Tongue (tissue), 2 donors: ENCODE measurements around the gene TTBK2. TPM values are rescaled to one million over a fixed set of nuclear protein-coding genes. Genes with fewer than 3 reads are reported as not detected.
"Not testable (repeated sequence)": the region's sequence is repeated elsewhere in the genome, so short reads cannot be mapped to it uniquely, and the experiment has no call there.

ENCODE experiments used
- DNase-seq: peaks from one replicate; pipeline ENCODE4 v3.0.0-alpha.2; 2015
- total RNA-seq: library from RNA; depleted of rRNA; stranded (reverse); fragments of >200 nt; gene quantifications from one replicate; pipeline ENCODE4 v1.2.3, GENCODE V29; 2014

TTBK2 gene
- total RNA-seq, 1 donor from 2014 or later, result 18.2 TPM

DNA sequence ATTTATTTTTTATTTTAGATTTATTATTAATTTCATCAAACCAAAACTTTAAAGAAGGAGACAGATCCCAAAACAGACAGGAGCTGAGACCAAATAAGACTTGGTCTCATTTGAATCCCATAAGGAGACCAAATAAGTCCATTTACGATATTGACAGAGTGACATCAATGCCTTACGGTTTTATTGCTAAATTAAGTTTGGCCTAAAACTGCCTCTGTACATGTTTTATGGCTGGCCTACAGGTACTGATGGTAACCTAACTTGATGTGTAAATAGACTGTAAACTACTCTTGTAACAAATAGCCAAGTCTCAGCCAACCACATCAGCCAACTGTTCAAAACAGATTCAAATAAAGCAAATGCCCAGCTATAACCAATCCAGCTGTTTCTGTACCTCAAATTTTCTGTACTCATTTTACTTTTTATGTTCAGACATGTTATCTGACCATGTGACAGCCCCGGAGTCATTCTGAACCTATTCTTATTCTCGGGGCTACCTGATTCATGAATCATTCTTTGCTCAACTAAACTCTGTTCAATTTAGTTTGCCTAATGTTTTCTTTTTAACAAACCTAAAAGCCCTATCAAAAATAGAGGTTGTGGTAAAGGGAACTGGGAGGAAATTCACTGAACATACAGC lies 94.2 kb downstream of the TTBK2 start:
- DNase-seq, result no peak

DNA sequence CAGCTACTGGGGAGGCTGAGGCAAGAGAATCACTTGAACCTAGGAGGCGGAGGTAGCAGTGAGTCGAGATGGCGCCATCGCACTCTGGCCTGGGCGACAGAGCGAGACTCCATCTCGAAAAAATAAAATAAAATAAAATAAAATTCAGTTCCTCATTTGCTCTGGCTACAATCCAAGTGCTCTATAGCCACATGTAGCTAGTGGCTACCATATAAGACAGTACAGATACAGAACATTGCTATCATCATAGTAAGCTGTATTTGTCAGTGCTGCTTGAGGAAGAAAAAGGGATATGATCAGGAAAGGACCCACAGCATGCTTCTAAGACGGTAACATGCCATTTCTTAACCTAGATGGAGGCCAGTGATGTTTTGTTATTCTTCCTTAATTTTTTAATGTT lies 95.0 kb downstream of the TTBK2 start:
- no peak for DNase-seq

- no peak for DNase-seq
These were observed 99.8 kb downstream of the TTBK2 start for GRCh38 chr15:42820811-42821210.

DNA sequence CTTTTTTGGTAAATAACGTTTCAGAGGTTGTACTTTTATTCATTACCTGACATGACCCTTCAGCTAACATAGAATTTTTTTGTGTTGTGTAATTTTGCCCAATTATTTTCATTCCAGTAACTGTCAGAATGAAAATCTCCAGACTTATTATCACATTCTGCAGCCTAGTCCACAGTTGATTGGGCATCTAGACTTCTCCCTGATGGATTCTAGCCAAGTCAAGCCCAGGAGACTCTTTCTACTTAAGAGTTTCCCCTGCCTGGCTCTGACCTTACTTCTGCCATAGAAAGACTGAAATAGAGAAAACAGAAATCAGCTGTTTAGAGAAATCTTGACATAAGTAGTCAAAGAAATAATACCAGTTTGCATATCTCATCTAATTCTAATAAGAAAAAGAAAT lies 100.8 kb downstream of the TTBK2 start:
- no peak for DNase-seq

DNA sequence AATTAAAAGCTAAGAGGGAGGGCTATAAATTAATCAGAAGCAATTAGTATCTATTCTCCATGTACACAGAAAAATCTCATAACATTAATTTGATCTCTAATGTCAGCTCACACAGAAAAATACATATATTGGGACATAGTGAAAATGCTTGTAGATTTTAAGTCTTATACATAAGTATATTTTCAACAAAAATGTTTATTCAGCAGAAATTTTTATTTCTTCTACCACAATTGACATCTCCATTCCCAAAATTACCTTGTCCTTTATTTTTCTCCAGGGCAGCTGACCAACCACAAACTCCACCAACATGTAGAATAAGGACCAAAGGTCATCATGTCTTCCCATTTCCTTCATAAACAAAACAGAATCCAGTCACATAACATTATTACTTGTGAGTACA lies 109.1 kb downstream of the TTBK2 start:
- no peak for DNase-seq

DNA sequence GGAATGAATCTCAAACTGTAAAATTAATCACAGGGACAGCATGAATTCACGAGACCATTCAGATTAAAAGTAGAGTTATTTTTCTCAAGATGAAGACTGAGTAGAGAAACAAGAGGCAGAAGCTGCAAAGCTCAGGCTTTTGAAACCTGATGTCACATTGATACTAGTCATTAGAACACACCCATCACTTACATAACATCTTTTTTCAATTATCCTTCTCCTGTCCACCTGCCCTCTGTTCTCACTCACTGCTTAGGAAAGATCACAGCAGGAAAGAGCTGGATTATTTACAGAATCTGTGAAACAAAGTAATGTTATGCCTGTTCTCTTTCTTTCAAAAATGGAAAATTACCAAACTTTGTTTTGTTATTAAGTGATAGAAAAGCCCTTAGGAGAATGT lies 111.7 kb downstream of the TTBK2 start:
- no peak for DNase-seq

DNA sequence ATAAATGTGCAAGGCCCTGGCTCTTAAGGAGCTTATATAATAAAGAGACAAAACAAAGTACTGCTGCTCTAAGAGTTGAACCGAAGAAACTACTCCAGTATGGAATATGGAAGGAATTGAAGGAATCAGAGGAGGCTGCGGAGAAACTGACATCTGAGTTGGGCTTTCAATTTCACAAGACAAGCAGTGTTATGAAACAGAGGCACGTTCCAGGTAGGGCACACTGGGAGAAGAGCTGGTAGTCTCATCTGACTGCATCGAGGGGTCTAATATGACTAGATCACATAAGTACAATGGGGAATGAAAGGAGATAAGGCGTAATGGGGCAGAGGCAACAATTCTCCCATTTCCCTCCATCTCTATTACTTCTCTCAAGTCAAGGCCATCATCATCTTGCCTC lies 115.3 kb downstream of the TTBK2 start:
- DNase-seq, result no peak

DNA sequence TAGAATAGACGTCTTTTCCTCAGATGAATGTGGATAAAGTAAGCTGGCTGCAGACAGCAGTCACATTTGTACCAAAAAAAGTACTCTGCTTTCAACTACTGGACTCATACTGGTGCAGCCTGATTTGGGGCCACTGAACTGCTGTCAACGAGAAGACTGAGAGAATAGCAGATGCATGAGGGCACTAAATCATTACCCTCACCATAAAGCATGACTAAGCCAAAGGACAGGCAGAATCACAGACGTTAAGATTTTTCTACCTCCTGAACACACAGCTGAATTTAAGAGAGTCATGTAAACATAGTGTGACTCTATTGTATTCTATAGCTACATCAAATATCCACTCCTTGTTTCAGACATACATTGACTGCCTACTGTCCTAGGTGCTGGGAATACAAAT lies 115.8 kb downstream of the TTBK2 start:
- no peak for DNase-seq

DNA sequence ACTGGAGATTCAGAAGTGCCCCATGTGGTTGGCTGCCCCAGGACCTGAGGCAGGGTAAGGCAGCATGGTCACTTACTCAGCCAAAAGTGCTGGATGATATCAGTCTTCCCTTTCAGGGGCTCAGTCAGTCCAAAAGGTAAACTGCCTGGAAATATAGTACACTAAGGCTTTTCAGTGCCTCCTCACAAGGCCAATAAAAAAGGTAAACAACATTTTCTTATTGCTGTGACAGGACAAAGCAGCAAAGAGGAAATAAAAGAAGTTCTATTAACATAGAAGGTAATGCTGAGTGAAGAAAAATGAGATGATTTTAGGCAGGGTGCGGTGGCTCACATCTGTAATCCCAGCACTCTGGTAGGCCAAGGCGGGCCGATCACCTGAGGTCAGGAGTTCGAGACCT lies 117.1 kb downstream of the TTBK2 start:
- DNase-seq, result no peak

DNA sequence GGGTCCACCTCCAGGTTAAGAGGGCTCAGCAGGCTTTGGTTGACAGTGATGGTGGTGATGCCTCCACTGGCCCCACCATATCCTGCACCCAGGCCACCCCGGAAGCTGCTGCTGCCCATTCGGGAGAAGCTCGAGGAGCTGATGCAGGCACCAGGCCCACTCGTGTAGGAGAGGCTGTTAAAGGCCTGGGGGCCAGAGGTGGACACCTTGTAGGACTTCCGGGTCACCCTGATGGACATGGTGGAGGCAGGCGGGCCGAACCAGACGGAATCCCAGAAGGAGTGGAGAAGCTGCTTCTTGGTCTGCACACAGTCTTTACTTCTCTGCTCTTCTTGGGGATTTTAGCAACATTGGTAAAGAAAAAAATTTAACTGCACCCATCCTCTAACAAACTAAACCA lies 118.4 kb downstream of the TTBK2 start:
- no peak for DNase-seq

GRCh38 chr15:42800731-42801474 lies 119.7 kb downstream of the TTBK2 start:
- no peak for DNase-seq

- DNase-seq, result no peak
These were observed 121.8 kb downstream of the TTBK2 start for GRCh38 chr15:42798802-42799201.

DNA sequence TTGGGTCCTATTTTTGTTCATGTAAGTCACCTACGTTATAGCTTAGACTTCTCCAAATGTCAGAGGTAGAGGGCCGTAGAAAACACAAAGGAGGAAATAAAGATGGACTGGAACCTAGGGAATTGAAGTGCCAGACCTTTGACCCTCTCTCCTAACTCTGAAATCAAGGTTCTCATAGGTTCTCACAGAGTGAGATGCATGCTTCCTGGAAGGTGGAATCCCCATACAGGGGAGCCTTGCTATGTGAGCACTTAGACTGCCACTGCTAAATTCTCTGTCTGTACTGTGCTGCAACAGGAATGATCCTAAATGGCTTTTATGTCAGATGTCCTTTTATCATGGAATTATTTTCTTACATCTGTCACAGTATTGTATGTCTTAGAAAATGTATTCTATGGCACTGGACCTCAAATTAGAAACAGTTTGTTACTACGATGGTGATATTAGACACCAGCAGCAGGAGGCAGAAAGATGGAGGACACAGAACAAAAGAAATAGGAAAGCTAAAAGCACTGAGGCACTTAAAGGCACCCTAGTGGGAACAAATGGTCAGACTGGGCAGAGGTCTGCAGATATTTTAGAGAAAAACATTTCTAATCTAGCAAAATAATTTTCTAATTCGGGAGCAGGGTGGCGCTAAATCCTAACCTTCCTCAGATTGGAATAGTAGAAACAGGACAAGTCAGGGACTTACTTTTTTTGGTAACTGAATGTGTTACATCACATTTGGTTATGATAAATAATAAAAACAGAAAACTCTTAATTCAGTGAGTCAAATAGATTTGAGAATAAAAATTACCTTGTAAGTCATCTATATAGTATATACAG lies 123.4 kb downstream of the TTBK2 start:
- no peak for DNase-seq

- no peak for DNase-seq
These were observed 131.9 kb downstream of the TTBK2 start for GRCh38 chr15:42788725-42789124.

- DNase-seq, result no peak
These were observed 133.6 kb downstream of the TTBK2 start for GRCh38 chr15:42786978-42787377.

DNA sequence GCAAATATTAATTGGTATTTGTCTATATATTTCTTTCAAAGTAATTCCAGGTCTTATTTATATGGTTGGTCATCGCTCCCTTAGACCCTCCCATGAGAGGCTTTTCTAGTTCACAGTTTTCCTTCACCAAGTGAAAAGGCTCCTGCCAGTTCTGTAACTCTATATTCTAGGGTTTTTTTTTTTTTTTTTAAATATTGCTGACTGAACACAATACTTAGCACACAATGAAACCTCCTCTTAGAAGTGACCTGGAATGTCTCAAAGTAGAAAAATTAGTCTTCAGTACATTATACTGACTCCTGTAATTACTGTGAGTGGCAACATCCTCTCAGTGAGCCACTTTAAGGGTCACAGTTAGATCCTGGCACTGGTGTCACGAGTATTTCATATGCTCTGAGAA lies 135.0 kb downstream of the TTBK2 start:
- no peak for DNase-seq

- peak; percentile 23 for DNase-seq
These were observed 135.9 kb downstream of the TTBK2 start for GRCh38 chr15:42784705-42785104.

DNA sequence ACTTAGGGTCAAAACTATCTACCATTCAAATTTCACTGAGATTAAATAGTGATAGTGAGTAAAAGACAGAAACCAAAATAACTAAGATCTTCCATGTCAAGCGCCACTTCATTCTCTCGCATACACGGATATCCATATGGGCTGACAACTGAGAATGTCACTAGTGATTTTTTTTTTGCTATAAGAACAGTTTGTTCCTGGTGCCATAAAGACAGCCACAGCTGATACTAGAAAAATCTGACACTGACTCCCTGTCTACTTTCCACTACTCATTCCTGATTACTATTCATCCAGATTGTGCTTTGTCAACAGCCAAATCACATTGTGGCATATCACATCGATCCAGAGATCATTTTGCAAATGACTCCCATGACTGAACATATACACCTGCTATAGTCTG lies 137.9 kb downstream of the TTBK2 start:
- DNase-seq, result no peak

DNA sequence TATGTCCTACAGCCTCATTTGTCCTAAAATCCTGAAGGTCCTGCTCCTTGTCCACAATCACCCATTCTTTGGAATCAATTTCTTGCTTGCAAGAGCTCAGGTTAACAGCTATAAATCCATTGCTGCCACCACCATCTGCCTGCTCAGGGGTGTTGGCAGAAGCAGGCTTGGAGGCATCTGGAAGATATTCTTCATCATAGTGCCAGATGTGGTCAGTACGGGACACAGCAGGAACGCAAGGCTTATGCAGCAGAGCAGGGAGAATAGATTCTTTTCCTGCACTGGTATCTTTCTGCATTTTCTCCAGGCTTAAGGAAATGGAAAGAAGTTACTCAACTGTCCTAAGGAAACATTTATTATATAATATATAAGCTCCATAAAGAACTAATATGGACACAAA lies 145.2 kb downstream of the TTBK2 start:
- DNase-seq, result peak; percentile 63

DNA sequence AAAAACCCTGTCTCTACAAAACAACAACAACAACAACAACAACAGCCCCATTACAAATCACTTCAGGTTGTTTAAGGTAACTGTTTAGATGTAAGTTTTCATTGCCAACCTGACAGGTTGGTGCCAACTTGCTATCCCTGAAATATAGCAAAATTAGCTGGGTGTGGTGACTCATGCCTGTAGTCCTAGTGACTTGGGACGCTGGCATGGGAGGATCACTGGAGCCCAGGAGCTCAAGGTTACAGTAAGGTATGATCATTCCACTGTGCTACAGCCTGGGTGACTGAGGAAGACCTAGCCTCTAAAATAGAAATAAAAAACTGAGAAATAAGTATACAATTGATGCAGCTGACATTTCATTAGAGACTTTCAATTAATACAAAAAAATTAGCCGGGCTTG lies 147.7 kb downstream of the TTBK2 start:
- DNase-seq, result no peak

- DNase-seq, result peak; percentile 80
These were observed 148.4 kb downstream of the TTBK2 start for GRCh38 chr15:42772144-42772543.

DNA sequence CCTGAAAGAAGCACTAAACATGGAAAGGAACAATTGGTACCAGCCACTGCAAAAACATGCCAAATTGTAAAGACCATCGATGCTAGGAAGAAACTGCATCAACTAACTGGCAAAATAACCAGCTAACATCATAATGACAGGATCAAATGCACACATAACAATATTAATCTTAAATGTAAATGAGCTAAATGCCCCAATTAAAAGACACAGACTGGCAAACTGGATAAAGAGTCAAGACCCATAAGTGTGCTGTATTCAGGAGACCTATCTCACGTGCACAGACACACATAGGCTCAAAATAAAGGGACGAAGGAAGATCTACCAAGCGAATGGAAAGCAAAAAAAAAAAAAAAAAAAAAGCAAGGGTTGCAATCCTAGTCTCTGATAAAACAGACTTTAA lies 154.5 kb downstream of the TTBK2 start:
- not testable (repeated sequence) for DNase-seq

DNA sequence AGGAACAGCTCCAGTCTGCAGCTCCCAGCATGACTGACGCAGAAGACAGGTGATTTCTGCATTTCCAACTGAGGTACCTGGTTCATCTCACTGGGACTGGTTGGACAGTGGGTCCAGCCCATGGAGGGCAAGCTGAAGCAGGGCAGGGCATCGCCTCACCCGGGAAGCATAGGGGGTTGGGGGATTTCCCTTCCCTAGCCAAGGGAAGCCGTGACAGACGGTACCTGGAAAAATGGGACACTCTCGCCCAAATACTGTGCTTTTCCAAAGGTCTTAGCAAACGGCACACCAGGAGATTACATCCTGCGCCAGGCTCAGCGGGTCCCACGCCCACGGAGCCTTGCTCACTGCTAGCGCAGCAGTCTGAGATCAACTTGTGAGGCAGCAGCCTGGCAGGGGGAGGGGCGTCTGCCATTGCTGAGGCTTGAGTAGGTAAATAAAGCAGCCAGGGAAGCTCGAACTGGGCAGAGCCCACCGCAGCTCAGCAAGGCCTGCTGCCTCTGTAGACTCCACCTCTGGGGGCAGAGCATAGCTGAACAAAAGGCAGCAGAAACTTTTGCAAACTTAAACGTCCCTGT lies 156.3 kb downstream of the TTBK2 start:
- not testable (repeated sequence) for DNase-seq
